GM18498 (cell line): ENCODE measurements around the gene TET1.
"Not testable (repeated sequence)": the region's sequence is repeated elsewhere in the genome, so short reads cannot be mapped to it uniquely, and the experiment has no call there.

Experiments used
- ATAC-seq: cut with Tn5 transposase; IDR thresholded peaks from one replicate; pipeline ENCODE4 v1.9.1; 2021; ENCODE audit warnings: mild to moderate bottlenecking, moderate library complexity; ENCODE audit not compliant: unreplicated experiment

Gene TET1

GRCh38 chr10:68696018-68696417 lies 135.9 kb downstream of the TET1 start:
- no peak for ATAC-seq

- no peak for ATAC-seq
Observed at GRCh38 chr10:68697106-68697505, 137.0 kb downstream of the TET1 start.

GRCh38 chr10:68700197-68700596 lies 140.1 kb downstream of the TET1 start:
- no peak for ATAC-seq

- no peak for ATAC-seq
Observed at GRCh38 chr10:68705548-68705947, 145.4 kb downstream of the TET1 start.

- ATAC-seq, result not testable (repeated sequence)
Observed at GRCh38 chr10:68708987-68709386, 148.8 kb downstream of the TET1 start.

DNA sequence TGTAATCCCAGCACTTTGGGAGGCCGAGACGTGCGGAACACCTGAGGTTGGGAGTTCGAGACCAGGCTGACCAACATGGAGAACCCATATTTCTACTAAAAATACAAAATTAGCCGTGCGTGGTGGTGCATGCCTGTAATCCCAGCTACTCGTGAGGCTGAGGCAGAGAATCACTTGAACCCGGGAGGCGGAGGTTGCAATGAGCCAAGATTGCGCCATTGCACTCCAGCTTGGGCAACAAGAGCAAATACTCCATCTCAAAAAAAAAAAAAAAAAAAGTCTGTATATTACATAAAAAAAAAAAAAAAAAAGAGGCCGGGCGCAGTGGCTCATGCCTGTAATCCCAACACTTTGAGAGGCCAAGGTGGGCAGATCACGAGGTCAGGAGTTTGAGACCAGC lies 152.9 kb downstream of the TET1 start:
- not testable (repeated sequence) for ATAC-seq

- no peak for ATAC-seq
Observed at GRCh38 chr10:68717435-68717834, 157.3 kb downstream of the TET1 start.

DNA sequence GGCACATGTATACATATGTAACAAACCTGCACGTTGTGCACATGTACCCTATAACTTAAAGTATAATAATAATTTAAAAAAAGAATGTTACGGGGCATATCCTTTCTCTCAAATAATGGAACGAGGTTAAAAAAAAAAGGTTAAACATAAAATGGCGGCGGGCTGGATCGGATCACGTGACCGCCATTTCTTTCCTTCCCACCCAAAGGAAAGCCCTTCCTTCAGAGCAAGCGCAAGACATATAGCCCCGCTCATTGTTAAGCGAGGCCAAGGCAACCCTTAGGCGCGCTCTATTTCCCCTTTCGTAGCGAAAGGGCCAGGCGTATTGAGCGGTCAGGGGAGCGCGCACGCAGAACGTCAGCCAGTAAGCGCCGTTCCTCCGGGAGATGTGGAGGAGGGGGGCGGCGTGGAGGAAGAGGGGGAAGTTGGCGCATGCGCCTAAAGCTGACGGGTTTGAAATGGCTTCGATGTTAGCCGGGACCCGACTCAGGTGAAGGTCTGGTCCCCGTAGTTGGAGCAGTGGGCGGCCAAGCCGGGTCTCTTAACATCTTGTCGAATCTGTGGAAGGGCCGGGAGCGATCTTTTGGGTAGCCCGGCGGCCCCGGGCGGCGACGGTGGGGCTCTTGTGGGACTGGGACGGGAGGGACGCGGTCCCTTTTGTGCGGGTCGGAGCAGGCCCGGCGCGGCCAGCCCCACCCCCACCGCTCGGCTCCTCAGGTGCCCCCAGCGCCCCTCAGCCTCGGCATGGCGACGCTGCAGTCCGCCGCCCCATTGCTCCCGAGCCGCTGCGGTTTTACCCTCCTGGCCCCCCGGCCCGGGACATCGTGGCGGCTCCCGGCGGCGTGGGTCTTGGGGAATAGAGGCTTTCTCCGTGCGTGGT lies 160.9 kb downstream of the TET1 start, which contains the start of gene CCAR1:
Gene CCAR1 (plus strand): TSS at position 447 of the 880 bp plus-strand sequence. CDS start 1,266 bp downstream, outside the sequence.
- peak; percentile 99 for ATAC-seq

DNA sequence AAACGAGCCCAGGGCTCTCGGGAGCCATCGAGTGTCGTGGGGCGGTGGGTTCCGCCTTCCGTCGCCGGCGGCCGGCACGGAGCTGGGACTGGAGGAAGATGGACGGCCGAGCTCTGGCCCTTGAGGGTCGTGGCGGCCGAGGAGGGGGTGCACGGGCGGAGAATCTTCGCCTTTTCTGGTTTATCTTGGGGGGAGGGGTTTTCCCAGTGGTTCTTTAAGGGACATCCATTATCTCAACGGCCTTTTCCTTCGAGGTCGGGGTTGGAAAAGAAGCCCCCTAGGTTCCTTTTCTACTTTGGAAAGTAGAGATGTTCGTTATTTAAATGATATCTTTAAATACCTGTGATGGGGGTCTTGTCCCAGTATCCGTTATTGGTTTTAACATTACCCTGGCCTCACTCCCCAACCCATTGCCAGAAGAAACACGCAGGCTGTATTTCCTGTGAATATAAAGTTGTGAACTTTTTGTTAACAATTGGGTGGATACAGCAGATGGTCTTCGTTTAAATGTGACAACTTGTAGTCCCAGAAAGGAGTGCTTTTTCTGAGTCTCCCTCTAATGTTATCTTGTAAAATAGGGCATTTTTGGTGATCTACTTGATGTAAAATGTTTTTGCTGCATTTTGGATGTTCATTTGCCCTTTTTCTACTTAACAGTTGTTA lies 161.7 kb downstream of the TET1 start:
- ATAC-seq, result no peak

DNA sequence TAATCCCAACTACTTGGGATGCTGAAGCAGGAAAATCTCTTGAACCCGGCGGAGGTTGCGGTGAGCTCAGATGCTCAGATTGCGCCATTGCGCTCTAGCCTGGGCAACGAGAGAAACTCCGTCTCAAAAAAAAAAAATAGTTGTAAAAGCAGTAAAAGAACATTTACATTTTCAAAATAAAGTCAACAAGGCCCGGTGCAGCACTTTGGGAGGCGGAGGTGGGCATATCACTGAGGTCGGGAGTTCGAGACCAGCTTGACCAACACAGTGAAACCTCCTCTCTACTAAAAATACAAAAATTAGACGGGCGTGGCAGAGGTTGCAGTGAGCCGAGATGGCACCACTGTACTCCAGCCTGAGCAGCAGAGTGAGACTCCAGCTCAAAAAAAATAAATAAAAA lies 164.9 kb downstream of the TET1 start:
- no peak for ATAC-seq

- ATAC-seq, result no peak
Observed at GRCh38 chr10:68727146-68727545, 167.0 kb downstream of the TET1 start.

DNA sequence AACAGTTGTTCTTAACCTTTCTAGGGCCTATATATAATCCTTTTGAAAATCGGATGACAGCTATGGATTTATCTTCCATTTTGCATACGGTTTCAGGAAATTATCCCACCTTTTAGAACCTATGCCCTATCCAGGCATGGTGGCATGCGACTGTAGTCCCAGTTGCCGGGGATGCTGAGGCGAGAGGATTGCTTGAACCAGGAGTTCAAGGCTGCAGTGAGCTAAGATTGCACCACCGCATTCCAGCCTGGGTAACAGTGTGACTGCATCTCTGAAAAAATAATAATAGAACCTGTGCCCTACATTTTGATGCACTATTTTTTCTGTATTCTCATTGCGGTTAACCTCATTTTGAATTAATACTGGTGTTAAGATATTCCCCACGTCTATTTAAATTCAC lies 172.5 kb downstream of the TET1 start:
- ATAC-seq, result no peak

DNA sequence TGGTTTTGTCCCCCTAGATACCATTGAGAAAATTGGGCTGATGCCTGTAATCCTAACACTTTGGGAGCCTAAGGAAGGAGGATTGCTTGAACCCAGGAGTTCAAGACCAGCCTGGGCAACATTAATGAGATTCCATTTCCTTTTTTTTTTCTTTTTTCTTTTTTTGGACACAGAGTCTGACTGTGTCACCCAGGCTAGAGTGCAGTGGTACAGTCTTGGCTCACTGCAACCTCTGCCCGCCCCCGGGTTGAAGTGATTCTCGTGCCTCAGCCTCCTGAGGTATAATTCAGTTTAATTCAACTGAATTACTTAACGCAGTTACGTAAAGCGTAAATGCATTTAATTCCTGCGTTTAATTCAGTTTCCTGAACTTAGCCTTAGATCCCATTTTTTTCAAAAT lies 174.2 kb downstream of the TET1 start:
- no peak for ATAC-seq

- no peak for ATAC-seq
Observed at GRCh38 chr10:68735119-68735518, 175.0 kb downstream of the TET1 start.

DNA sequence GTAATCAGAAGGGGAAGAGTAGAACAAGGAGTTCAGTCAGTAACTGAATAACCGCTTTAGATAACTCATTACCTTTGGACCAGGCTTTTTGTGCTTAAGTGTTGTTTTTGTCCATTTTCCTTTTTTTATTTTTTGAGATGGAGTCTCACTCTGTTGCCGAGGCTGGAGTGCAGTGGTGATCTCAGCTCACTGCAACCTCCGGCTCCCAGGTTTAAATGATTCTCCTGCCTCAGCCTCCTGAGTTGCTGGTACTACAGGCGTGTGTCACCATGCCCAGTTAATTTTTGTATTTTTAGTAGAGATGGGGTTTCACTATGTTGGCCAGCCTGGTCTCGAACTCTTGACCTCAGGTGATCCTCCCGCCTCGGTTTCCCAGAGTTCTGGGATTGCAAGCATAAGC lies 175.6 kb downstream of the TET1 start:
- not testable (repeated sequence) for ATAC-seq

DNA sequence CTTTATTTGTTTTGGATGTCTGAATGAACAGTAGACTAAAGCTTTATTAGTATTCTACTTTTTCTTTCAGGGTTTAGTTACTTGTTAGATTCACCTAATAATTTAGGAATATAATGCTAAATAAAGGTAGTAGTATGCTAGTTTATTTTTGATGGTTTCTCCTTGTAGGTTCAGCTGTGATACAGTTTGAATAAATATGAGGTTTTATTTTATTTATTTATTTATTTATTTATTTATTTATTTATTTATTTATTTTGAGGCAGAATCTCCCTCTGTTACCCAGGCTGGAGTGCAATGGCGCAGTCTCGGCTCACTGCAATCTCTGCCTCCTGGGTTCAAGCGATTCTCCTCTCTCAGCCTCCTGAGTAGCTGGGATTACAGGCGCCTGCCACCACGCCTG lies 180.5 kb downstream of the TET1 start:
- ATAC-seq, result not testable (repeated sequence)

GRCh38 chr10:68742397-68742796 lies 182.3 kb downstream of the TET1 start:
- no peak for ATAC-seq
